ENCODE measurements around the gene GFOD1.

Gene GFOD1

DNA sequence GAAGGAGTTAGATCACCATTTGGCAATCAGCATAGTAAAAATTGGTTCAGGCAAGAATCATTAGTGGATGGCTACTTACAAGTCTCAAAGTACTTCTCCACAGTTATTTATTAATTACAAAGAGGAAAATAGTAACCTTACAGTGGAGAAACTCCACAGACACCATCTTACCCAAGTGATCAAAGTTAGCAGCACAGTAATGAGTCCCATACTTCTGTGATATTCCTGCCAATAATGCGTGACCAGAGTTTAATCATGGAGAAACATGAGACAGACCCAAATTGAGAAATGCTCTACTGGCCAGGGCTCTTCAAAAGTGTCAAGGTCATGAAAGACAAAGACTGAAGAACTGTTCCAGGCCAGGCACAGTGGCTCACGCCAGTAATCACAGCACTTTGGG, 168.6 kb downstream of the GFOD1 start:
- Histone ChIP-seq H2AFZ (no peak overlapping the region), H3K4me2 (ENCODE audit: low read length) (no peak overlapping the region), H3K9me3 (ENCODE audit: control insufficient read depth, low read length) (no peaks in the 10 kb centered on the region), H3K27me3 (ENCODE audit: control insufficient read depth, insufficient read depth, low read length) (no peaks in the 10 kb centered on the region), H3K9ac (no peak overlapping the region), H3K79me2 (no peaks in the 10 kb centered on the region), H3K36me3 (ENCODE audit: control insufficient read depth, insufficient read depth, low read length) (no peaks in the 10 kb centered on the region), H3K4me1 (no peaks in the 10 kb centered on the region), H3K4me3 (ENCODE audit: low read depth, low read length) (no peak overlapping the region), H3K27ac (no peak overlapping the region)
- TF ChIP-seq, protein P1, sequence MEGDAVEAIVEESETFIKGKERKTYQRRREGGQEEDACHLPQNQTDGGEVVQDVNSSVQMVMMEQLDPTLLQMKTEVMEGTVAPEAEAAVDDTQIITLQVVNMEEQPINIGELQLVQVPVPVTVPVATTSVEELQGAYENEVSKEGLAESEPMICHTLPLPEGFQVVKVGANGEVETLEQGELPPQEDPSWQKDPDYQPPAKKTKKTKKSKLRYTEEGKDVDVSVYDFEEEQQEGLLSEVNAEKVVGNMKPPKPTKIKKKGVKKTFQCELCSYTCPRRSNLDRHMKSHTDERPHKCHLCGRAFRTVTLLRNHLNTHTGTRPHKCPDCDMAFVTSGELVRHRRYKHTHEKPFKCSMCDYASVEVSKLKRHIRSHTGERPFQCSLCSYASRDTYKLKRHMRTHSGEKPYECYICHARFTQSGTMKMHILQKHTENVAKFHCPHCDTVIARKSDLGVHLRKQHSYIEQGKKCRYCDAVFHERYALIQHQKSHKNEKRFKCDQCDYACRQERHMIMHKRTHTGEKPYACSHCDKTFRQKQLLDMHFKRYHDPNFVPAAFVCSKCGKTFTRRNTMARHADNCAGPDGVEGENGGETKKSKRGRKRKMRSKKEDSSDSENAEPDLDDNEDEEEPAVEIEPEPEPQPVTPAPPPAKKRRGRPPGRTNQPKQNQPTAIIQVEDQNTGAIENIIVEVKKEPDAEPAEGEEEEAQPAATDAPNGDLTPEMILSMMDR (IDR thresholded peaks at IDR 0.05), result no peak

DNA sequence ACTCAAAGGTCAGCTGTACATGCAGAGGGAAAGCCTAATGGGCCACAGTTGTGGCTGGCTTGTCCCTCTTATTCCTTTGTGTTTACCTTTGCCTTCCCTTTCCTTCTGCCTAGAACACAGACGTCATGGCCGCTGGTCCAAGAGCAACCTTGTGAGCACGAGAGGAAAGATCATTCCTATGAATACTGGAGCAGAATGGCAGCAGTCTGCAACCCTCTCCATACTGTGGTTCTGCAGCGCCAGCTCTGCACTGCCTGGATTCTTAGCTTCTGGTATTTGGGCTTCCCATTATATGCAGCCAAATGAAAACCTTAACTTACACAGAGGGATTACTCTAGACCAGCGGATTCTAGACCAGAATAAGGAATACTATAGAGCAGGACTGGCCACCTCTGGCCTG, 171.5 kb downstream of the GFOD1 start:
- TF ChIP-seq, protein P1 (IDR thresholded peaks at IDR 0.05), result no peak
- Histone ChIP-seq H3K4me2 (ENCODE audit: low read length) (no peak overlapping the region), H3K4me3 (ENCODE audit: low read depth, low read length) (no peak overlapping the region), H3K27ac (no peak overlapping the region), H3K36me3 (ENCODE audit: control insufficient read depth, insufficient read depth, low read length) (no peaks in the 10 kb centered on the region), H3K4me1 (no peaks in the 10 kb centered on the region), H3K9ac (no peak overlapping the region), H3K79me2 (no peaks in the 10 kb centered on the region), H3K9me3 (ENCODE audit: control insufficient read depth, low read length) (no peaks in the 10 kb centered on the region), H2AFZ (no peak overlapping the region), H3K27me3 (ENCODE audit: control insufficient read depth, insufficient read depth, low read length) (no peaks in the 10 kb centered on the region)

DNA sequence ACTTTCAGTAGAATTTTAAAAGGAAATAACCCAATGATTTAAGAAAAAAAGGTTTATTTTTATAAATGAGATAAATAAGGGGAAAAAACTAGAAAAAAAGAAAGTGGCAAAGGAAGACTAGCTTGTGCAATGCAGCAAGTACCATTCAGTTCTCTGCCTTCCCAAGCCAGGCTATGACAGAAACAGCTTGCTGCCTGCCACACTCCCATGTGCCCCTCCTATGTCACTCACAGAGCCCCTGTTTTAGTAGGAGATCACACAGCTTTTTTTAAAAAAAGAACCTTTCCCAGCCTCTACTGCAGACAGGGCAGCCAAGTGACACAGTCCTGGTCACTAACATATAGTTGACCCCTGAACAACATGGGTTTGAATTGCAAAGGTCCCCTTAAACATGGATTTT, 172.6 kb downstream of the GFOD1 start:
- H3K9me3 ChIP-seq (ENCODE audit: control insufficient read depth, low read length), result no peaks in the 10 kb centered on the region
- H3K79me2 ChIP-seq, result no peaks in the 10 kb centered on the region
- no peak overlapping the region for H2AFZ ChIP-seq
- H3K4me1 ChIP-seq, result no peaks in the 10 kb centered on the region
- H3K4me2 ChIP-seq (ENCODE audit: low read length), result no peak overlapping the region
- no peaks in the 10 kb centered on the region for H3K36me3 ChIP-seq (ENCODE audit: control insufficient read depth, insufficient read depth, low read length)
- TF ChIP-seq, protein P1 (IDR thresholded peaks at IDR 0.05), result no peak
- H3K27me3 ChIP-seq (ENCODE audit: control insufficient read depth, insufficient read depth, low read length), result no peaks in the 10 kb centered on the region
- H3K9ac ChIP-seq, result no peak overlapping the region
- H3K27ac ChIP-seq, result no peak overlapping the region
- H3K4me3 ChIP-seq (ENCODE audit: low read depth, low read length), result no peak overlapping the region

DNA sequence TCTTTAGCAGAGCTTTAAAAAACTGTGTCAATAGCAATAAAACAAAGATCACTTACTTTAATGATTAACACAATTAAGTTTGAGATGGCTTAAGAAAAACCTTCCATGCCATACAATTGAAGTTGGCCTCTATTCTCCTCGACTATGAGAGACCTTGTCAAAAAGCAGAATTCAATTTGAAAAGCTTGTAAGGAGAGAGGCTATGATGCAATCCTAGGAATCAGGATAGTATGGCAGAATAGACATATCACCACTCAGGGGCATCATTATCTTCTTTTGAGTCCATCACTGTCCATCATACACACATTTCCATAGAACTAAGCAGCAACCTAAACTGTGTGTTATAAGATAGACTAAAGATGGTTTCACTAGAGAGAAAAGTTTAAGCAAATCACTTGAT, 176.2 kb downstream of the GFOD1 start:
- Histone ChIP-seq H3K4me2 (ENCODE audit: low read length) (no peak overlapping the region), H2AFZ (no peak overlapping the region), H3K9me3 (ENCODE audit: control insufficient read depth, low read length) (no peaks in the 10 kb centered on the region), H3K36me3 (ENCODE audit: control insufficient read depth, insufficient read depth, low read length) (no peaks in the 10 kb centered on the region), H3K9ac (no peak overlapping the region), H3K4me3 (ENCODE audit: low read depth, low read length) (no peak overlapping the region), H3K79me2 (no peaks in the 10 kb centered on the region), H3K4me1 (no peaks in the 10 kb centered on the region), H3K27ac (no peak overlapping the region), H3K27me3 (ENCODE audit: control insufficient read depth, insufficient read depth, low read length) (no peaks in the 10 kb centered on the region)
- TF ChIP-seq, protein P1 (IDR thresholded peaks at IDR 0.05), result no peak

DNA sequence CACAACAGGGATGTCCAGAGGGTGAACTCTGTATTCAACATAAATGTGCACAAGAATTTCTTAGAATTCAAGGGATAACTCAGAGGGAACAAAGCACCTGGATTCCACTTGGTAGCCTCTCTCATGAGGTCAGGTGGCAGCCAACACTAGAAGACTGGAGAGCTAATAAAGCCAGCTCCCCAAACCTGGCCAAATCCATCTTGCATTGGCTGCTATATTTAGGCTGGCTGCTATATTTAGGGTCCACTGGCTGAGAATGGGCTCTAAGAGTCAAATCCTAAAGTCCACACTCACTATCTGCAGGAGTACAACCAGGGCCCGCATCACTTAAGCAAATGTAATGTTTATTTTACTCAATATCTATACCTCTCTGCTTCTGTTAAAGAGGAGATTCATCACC, 179.1 kb downstream of the GFOD1 start:
- no peak overlapping the region for H3K27ac ChIP-seq
- H3K4me3 ChIP-seq (ENCODE audit: low read depth, low read length), result no peak overlapping the region

More for the DNA sequence above, 179.1 kb downstream of the GFOD1 start:
- Histone ChIP-seq H3K4me1 (no peaks in the 10 kb centered on the region), H3K27me3 (ENCODE audit: control insufficient read depth, insufficient read depth, low read length) (no peaks in the 10 kb centered on the region), H3K4me2 (ENCODE audit: low read length) (no peak overlapping the region), H3K9ac (no peak overlapping the region), H3K9me3 (ENCODE audit: control insufficient read depth, low read length) (no peaks in the 10 kb centered on the region), H3K36me3 (ENCODE audit: control insufficient read depth, insufficient read depth, low read length) (no peaks in the 10 kb centered on the region), H3K79me2 (no peaks in the 10 kb centered on the region), H2AFZ (no peak overlapping the region)
- TF ChIP-seq, protein P1 (IDR thresholded peaks at IDR 0.05), result no peak
